Hepatocyte (in vitro differentiated cells): ENCODE data around the gene IGSF23. TPM values are rescaled to one million over a fixed set of nuclear protein-coding genes. Genes with fewer than 3 reads are reported as not detected.

Experiments
- microRNA counts: library from miRNA; unstranded; fragments of <30 nt; microRNA quantifications from one replicate; lab custom pipeline; 2017
- microRNA-seq: library from miRNA; unstranded; fragments of <30 nt; microRNA quantifications from one replicate; pipeline ENCODE4, GENCODE V29; 2017
- polyA plus RNA-seq: library from polyadenylated mRNA; unstranded; fragments of >200 nt; fragmentation: Nextera tagmentation; extraction: Ambion mirVana; gene quantifications from 2 replicates; pipeline ENCODE4 v1.2.1, GENCODE V29; 2016
- small RNA-seq: library from RNA; depleted of rRNA; stranded (forward); fragments of <200 nt; gene quantifications from one replicate; pipeline ENCODE3, GENCODE V24; 2014
- total RNA-seq: library from RNA; depleted of rRNA; stranded (reverse); fragments of >200 nt; gene quantifications from 2 replicates; pipeline ENCODE4 v1.2.3, GENCODE V29; 2014

IGSF23 gene
- total and polyA plus RNA-seq, 2 experiments from 2014 or later: 2.1 to 3.8 TPM

MicroRNAs within 50 kb of the gene (microRNA counts, 767-probe panel; counts per million panel counts)
- microRNA hsa-miR-4531 (lab: Ali Mortazavi, UCI): not detected

Small RNA genes within 50 kb of the gene (microRNA-seq; reads per million reads assigned to microRNA genes)
- not detected for gene MIR4531

Small RNA genes within 50 kb of the gene (small RNA-seq; reads per million reads assigned to genes)
- gene AC243964.1: not detected

Other genes with a start within 250 kb of the IGSF23 start
- gene ZNF285, start 212.0 kb upstream of the IGSF23 start, total RNA-seq: 3.1 and 3.9 TPM in 2 replicates
- gene ZNF285, start 212.0 kb upstream of the IGSF23 start, polyA plus RNA-seq: 3.3 and 3.4 TPM in 2 replicates
- 15.1 and 15.2 TPM in 2 replicates for gene ZNF229, start 165.1 kb upstream of the IGSF23 start, total RNA-seq
- gene ZNF229, start 165.1 kb upstream of the IGSF23 start, polyA plus RNA-seq: 6.4 and 6.6 TPM in 2 replicates
- gene ZNF180, start 113.0 kb upstream of the IGSF23 start, total RNA-seq: 10.1 and 25.4 TPM in 2 replicates
- gene ZNF180, start 113.0 kb upstream of the IGSF23 start, polyA plus RNA-seq: 3.1 and 3.2 TPM in 2 replicates
- 1.5 and 1.6 TPM in 2 replicates for gene CEACAM20, start 83.9 kb upstream of the IGSF23 start, total RNA-seq
- gene CEACAM20, start 83.9 kb upstream of the IGSF23 start, polyA plus RNA-seq: 0.24 and 0.39 TPM in 2 replicates
- 123 and 124 TPM in 2 replicates for gene PVR, start 30.3 kb downstream of the IGSF23 start, total RNA-seq
- gene PVR, start 30.3 kb downstream of the IGSF23 start, polyA plus RNA-seq: 76.4 and 85.6 TPM in 2 replicates
- 2.8 and 5.1 TPM in 2 replicates for gene CEACAM19, start 57.9 kb downstream of the IGSF23 start, total RNA-seq
- gene CEACAM19, start 57.9 kb downstream of the IGSF23 start, polyA plus RNA-seq: 4.9 and 5.6 TPM in 2 replicates
- gene CEACAM16, start 85.6 kb downstream of the IGSF23 start, total RNA-seq: 0.73 TPM in 1 of 2 replicates, not detected in the other
- gene CEACAM16, start 85.6 kb downstream of the IGSF23 start, polyA plus RNA-seq: not detected in 2 replicates
- 4.3 and 6.3 TPM in 2 replicates for gene BCL3, start 135.1 kb downstream of the IGSF23 start, total RNA-seq
- 45.7 and 51.4 TPM in 2 replicates for gene BCL3, start 135.1 kb downstream of the IGSF23 start, polyA plus RNA-seq
- gene CBLC, start 164.3 kb downstream of the IGSF23 start, total RNA-seq: 26.2 and 28.3 TPM in 2 replicates
- gene CBLC, start 164.3 kb downstream of the IGSF23 start, polyA plus RNA-seq: 38.1 and 39.7 TPM in 2 replicates
- gene BCAM, start 195.5 kb downstream of the IGSF23 start, total RNA-seq: 53.3 and 77.1 TPM in 2 replicates
- 34.7 and 41.8 TPM in 2 replicates for gene BCAM, start 195.5 kb downstream of the IGSF23 start, polyA plus RNA-seq
- gene NECTIN2, start 232.7 kb downstream of the IGSF23 start, total RNA-seq: 174 and 193 TPM in 2 replicates
- 300 and 307 TPM in 2 replicates for gene NECTIN2, start 232.7 kb downstream of the IGSF23 start, polyA plus RNA-seq